Activated CD4-positive, alpha-beta T cell treated with anti-CD3 and anti-CD28 coated beads, Interleukin-2, amount 50 U/mL, for 24 hours (primary cell): ENCODE data around the gene COPRS.
"Not testable (repeated sequence)": the region's sequence is repeated elsewhere in the genome, so short reads cannot be mapped to it uniquely, and the experiment has no call there.

Experiments
- DNase-seq, 2 donors: peaks; one replicate each; pipeline ENCODE4 v3.0.0-alpha.2; 2020; ENCODE audit warnings: low read depth in 1 of 2, low spot score in 1 of 2

Gene COPRS

DNA sequence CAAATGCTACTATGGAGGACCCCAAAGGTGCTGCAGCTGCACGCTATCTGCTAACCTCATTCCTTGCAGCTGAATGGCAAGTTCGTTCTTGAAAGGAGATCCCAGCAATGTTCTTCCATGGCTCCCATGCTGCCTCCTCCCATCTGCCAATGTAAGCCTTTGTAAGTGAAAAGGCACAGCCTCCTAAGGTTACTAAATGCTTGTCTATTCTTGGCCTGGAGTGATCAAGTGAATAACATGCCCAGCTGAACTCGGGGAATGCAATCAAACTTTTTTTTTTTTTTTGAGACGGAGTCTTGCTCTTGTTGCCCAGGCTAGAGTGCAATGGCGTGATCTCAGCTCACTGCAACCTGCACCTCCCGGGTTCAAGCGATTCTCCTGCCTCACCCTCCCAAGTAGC lies 49.2 kb downstream of the COPRS start:
- DNase-seq: not testable (repeated sequence)

DNA sequence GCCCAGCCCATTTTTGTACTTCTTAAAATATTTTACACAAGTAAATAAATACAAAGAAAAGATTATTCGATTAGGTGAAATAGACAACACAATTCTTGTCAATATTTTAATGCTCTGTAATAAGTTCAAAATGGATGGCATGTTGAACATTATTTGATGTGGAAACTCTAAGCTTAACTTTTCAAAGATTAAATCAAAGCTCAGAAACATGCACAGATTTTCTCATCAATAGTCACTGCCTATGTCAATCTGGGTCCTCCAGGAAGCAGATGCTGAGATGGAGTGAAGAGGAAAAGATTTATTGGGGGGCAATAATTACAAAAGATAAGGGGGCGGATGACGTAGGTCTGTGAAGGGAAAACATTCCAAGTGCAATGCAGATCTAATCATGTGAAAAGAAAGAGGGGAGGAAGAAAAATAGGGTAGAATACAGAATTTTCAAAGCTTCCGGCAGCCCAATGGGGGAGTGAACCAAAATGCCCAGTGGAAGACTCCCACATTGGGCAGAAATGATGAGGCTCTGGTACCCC lies 50.5 kb downstream of the COPRS start:
- DNase-seq: no peak

DNA sequence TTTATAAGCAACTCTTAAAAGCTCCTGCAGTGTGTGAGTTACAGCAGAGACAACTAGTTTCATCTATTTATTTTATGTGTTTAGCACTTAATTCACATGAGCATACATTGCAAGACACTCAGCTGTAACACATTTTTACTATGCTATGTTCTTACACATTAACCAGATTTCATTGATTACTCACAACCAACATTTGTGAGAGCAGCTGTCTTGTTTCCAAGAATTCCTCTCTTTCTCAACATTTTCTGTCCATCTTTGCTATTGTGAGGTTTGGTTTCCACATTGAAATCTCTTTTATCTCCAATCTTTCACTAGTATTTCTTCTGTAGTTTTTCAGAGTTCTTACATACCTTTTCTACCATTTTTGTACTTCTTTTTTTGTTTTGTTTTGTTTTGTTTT lies 51.2 kb downstream of the COPRS start:
- DNase-seq: no peak

DNA sequence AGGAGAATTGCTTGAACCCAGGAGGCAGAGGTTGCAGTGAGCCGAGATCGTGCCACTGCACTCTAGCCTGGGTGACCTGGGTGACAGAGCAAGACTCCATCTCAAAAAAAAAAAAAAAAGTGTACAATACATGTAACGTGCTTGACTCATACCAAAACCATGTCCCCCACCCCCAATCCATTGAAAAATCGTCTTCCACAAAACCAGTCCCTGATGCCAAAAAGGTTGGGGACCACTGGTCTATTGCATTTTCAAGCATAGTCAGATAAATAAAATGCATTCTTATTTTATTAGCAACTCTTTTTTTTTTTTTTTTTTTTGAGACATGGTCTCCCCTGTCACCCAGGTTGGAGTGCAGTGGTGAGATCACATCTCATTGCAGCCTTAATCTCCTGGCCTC lies 52.1 kb downstream of the COPRS start:
- DNase-seq: no peak

DNA sequence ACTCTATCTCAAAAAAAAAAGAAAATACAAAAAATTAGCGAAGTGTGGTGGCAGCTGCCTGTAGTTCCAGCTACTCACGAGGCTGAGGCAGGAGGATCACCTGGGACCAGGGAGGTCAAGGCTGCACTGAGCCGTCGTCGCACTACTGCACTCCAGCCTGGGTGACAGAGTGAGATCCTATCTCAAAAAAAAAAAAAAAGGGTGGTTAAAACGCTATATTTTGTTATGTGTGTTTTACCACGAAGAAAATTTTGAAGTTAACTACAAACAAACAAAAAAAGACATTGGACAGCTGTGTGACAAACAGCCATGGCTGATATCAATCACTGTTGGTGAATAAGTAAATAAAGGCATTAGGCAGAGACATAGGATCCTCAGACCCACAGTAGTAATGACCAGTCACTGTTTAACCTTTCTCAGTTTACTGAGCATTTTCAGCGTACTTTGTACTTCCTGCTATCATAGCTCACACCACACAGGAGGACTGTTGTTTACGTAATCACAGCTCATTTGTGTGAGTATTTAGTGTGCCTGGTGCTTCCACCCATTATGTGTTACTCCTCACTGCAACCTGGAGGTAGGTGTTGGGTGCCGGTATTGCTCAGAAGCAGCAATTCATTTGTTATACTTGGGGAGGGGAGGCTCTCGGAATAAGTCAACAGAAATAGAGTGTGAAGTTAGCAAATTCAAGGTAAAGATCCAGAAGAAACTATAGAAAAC lies 55.4 kb downstream of the COPRS start:
- no peak for DNase-seq

DNA sequence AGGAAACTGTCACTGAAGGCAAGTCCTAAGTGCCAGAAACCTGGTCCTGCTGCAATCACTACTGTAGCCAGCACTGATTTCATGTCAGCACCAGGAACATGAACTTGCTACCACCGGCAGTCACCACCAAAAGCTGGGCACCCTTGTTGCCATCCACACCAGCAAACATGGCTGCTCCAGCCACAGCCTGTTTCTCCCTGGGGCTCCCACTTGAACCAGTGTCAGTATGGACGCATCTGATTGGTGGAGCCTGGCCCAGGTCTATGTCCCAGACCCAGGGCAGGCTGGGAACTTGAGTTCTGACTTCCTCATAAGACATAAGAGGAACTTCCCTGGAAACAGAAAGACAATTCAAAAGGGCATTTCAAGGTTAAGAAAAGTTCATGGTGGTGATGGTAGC lies 56.5 kb downstream of the COPRS start:
- DNase-seq: no peak
